Measurements from ENCODE around the gene SERF1B. TPM values are rescaled to one million over a fixed set of nuclear protein-coding genes. Genes with fewer than 3 reads are reported as not detected.
"Not testable (repeated sequence)": the region's sequence is repeated elsewhere in the genome, so short reads cannot be mapped to it uniquely, and the experiment has no call there.

The SERF1B gene
- 1 to 10 TPM; 6.0 to 9.0 TPM for total RNA-seq
- 10 to 100 TPM in 1 of 2 donors, 1 to 10 TPM in 1; 9.8 to 10.0 TPM for polyA plus RNA-seq

DNA sequence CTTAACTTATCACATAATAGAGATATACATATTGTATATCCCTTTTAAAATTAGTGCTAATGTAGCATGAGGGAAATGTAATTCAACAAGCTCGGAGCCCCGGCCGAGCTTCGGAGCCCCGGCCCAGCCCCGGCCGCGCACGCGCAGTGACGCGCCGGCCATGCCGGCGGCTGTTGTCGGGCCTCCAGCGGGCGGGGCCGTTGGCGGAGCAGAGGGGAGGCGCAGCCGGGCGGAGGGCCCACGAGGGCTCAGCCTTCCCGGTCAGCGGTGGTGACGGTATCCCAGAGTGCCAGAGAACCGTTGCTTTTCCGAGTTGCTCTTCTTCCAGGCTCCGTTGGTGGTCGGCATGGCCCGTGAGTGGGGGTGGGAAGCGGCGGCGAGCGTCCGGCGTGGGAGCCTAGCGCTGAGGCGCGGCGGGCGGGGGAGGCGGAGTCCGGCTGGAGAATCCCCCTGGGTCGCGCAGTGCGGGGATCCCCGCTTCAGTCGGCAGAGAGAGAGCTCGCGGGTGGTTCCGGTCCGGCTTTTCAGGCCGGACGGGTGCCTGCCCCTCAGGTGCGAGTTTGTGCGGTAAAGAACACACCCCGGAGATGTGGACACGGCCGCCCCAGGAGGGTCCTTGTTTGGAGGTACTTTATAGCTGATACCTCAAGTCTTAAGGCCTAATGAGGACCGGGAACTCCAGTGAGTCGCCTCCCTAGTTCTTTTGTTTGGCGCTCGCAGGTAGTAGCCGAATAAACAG, at the start of gene SERF1B:
Gene SERF1B (plus strand): TSS at position 146 of the 739 bp plus-strand sequence. CDS start 201 bp downstream, at position 347.
- not testable (repeated sequence) for H3K9ac ChIP-seq (ENCODE audit: low read depth in 1 of 2, low read length in 2 of 2); H3K27me3 ChIP-seq (ENCODE audit: control insufficient read depth in 4 of 4, insufficient read depth in 4 of 4, low read length in 3 of 4); H3K9me3 ChIP-seq (ENCODE audit: control insufficient read depth in 4 of 4, low read length in 3 of 4); H3K36me3 ChIP-seq (ENCODE audit: control insufficient read depth in 4 of 4, insufficient read depth in 3 of 4, low read depth in 1 of 4, low read length in 3 of 4); DNase-seq (ENCODE audit: low spot score); H3K4me3 ChIP-seq (ENCODE audit: low read depth in 1 of 3, low read length in 3 of 3); H3K27ac ChIP-seq (ENCODE audit: low read depth in 1 of 2, low read length in 2 of 2); H3K4me1 ChIP-seq (ENCODE audit: control insufficient read depth in 4 of 4, insufficient read depth in 4 of 4, low read length in 3 of 4)
- no CpG with 5 or more reads among the region's 66 CpGs for WGBS

DNA sequence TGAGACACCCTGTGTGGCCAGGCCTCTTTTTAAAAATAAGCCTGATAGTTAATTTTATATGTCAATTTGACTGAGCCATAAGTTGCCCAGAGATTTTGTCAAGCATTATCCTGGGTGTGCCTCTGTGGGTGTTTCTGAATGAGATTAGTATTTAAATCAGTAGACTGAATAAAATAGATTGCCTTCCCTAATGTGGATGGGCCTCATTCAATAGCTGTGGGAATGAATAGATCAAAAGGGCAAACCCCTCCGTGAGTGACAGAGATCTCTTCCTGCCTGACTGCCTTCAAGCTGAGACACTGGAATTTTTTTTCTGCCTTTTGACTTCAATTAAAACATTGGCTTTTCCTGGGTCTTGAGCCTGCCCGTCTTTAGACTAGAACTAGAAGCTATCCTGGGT, 33.3 kb upstream of the SERF1B start:
- DNase-seq (ENCODE audit: low spot score); H3K4me3 ChIP-seq (ENCODE audit: low read depth in 1 of 3, low read length in 3 of 3); H3K9me3 ChIP-seq (ENCODE audit: control insufficient read depth in 4 of 4, low read length in 3 of 4); H3K27me3 ChIP-seq (ENCODE audit: control insufficient read depth in 4 of 4, insufficient read depth in 4 of 4, low read length in 3 of 4); H3K4me1 ChIP-seq (ENCODE audit: control insufficient read depth in 4 of 4, insufficient read depth in 4 of 4, low read length in 3 of 4); H3K36me3 ChIP-seq (ENCODE audit: control insufficient read depth in 4 of 4, insufficient read depth in 3 of 4, low read depth in 1 of 4, low read length in 3 of 4); H3K27ac ChIP-seq (ENCODE audit: low read depth in 1 of 2, low read length in 2 of 2); H3K9ac ChIP-seq (ENCODE audit: low read depth in 1 of 2, low read length in 2 of 2): not testable (repeated sequence)
- WGBS = no CpG with 5 or more reads among the region's 2 CpGs

DNA sequence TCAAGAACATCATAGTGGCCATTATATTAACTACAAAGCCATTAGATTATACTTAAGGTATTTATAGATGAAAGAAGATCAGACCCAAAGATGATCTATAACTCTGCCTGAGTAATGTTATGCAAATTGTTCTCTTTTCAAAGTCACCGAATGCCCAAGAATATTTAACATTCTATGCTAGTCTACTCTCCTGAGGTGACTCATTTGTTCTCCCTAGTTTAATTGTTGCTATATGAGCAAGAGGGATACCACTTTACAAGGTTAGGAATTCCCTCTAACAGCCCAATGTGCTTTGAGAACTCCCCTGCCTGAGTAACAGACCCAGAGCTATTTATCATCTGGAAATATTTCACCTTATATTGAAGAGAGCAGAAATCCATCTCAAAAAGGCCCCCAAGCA, 29.5 kb upstream of the SERF1B start:
- not testable (repeated sequence) for H3K9me3 ChIP-seq (ENCODE audit: control insufficient read depth in 4 of 4, low read length in 3 of 4)

DNA sequence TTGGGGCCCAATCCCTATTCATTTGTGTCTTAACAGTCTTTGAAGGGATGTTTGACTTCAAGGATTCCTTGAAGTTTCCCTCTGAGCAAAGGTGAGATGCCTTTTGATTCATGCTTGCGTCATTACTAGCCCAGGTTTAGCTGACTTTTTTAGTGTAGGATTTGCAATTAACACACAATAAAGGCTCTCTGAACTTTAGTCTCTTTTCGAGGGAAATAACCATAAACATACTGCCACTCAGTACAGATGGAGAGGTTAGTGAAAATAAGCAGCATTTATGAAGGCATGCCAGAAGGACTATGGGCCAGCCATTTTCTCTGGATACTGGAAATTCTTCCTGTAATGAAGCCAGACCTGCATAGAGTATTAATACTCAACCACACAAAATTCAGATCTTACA, 4.4 kb upstream of the SERF1B start:
- not testable (repeated sequence) for H3K9me3 ChIP-seq (ENCODE audit: control insufficient read depth in 4 of 4, low read length in 3 of 4); H3K4me1 ChIP-seq (ENCODE audit: control insufficient read depth in 4 of 4, insufficient read depth in 4 of 4, low read length in 3 of 4)

More for the DNA sequence above, 29.5 kb upstream of the SERF1B start:
- DNase-seq (ENCODE audit: low spot score); H3K27me3 ChIP-seq (ENCODE audit: control insufficient read depth in 4 of 4, insufficient read depth in 4 of 4, low read length in 3 of 4); H3K36me3 ChIP-seq (ENCODE audit: control insufficient read depth in 4 of 4, insufficient read depth in 3 of 4, low read depth in 1 of 4, low read length in 3 of 4); H3K4me1 ChIP-seq (ENCODE audit: control insufficient read depth in 4 of 4, insufficient read depth in 4 of 4, low read length in 3 of 4); H3K27ac ChIP-seq (ENCODE audit: low read depth in 1 of 2, low read length in 2 of 2); H3K4me3 ChIP-seq (ENCODE audit: low read depth in 1 of 3, low read length in 3 of 3); H3K9ac ChIP-seq (ENCODE audit: low read depth in 1 of 2, low read length in 2 of 2): not testable (repeated sequence)
- no CpG with 5 or more reads among the region's 1 CpG for WGBS

DNA sequence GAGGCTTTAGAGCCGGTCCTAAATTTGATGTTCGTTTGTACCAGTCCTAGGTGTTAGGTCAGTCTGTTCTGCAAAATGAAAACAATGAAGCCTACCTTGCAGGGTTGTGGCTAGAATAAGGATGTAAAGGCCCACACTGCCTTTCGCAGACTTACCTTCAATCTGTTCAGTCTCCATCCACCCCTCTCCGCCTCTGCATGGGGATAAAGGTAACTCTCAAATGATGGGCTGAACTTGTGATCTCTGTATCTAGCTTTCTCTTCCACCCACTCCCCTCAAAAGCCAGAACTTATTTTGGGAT, 744 bp downstream of the SERF1B start:
- DNase-seq (ENCODE audit: low spot score); H3K4me1 ChIP-seq (ENCODE audit: control insufficient read depth in 4 of 4, insufficient read depth in 4 of 4, low read length in 3 of 4); H3K36me3 ChIP-seq (ENCODE audit: control insufficient read depth in 4 of 4, insufficient read depth in 3 of 4, low read depth in 1 of 4, low read length in 3 of 4); H3K9me3 ChIP-seq (ENCODE audit: control insufficient read depth in 4 of 4, low read length in 3 of 4); H3K4me3 ChIP-seq (ENCODE audit: low read depth in 1 of 3, low read length in 3 of 3); H3K27me3 ChIP-seq (ENCODE audit: control insufficient read depth in 4 of 4, insufficient read depth in 4 of 4, low read length in 3 of 4); H3K9ac ChIP-seq (ENCODE audit: low read depth in 1 of 2, low read length in 2 of 2); H3K27ac ChIP-seq (ENCODE audit: low read depth in 1 of 2, low read length in 2 of 2): not testable (repeated sequence)
- no CpG with 5 or more reads among the region's 4 CpGs for WGBS

More for the DNA sequence above, 4.4 kb upstream of the SERF1B start:
- not testable (repeated sequence) for H3K36me3 ChIP-seq (ENCODE audit: control insufficient read depth in 4 of 4, insufficient read depth in 3 of 4, low read depth in 1 of 4, low read length in 3 of 4); H3K27ac ChIP-seq (ENCODE audit: low read depth in 1 of 2, low read length in 2 of 2); DNase-seq (ENCODE audit: low spot score); H3K9ac ChIP-seq (ENCODE audit: low read depth in 1 of 2, low read length in 2 of 2); H3K4me3 ChIP-seq (ENCODE audit: low read depth in 1 of 3, low read length in 3 of 3); H3K27me3 ChIP-seq (ENCODE audit: control insufficient read depth in 4 of 4, insufficient read depth in 4 of 4, low read length in 3 of 4)
- WGBS = no CpG with 5 or more reads among the region's 2 CpGs

DNA sequence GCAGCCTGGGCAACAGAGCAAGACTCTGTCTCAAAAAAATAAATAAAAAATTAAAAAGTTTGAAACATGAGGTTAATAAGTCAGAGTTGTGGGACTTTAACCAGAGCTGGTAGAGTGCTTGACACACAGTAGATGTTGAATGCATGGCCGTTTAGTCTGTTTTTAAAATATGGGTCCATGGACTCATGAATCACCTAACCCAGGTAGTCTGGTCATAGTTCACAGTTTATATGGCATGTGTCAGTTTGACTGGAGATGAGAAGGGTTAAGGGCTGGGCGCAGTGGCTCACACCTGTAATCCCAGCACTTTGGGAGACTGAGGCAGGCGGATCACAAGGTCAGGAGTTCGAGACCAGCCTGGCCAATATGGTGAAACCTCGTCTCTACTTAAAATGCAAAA, 6.2 kb downstream of the SERF1B start:
- DNase-seq (ENCODE audit: low spot score); H3K27me3 ChIP-seq (ENCODE audit: control insufficient read depth in 4 of 4, insufficient read depth in 4 of 4, low read length in 3 of 4); H3K27ac ChIP-seq (ENCODE audit: low read depth in 1 of 2, low read length in 2 of 2); H3K4me3 ChIP-seq (ENCODE audit: low read depth in 1 of 3, low read length in 3 of 3); H3K9me3 ChIP-seq (ENCODE audit: control insufficient read depth in 4 of 4, low read length in 3 of 4); H3K4me1 ChIP-seq (ENCODE audit: control insufficient read depth in 4 of 4, insufficient read depth in 4 of 4, low read length in 3 of 4); H3K36me3 ChIP-seq (ENCODE audit: control insufficient read depth in 4 of 4, insufficient read depth in 3 of 4, low read depth in 1 of 4, low read length in 3 of 4); H3K9ac ChIP-seq (ENCODE audit: low read depth in 1 of 2, low read length in 2 of 2): not testable (repeated sequence)
- WGBS = no CpG with 5 or more reads among the region's 5 CpGs

DNA sequence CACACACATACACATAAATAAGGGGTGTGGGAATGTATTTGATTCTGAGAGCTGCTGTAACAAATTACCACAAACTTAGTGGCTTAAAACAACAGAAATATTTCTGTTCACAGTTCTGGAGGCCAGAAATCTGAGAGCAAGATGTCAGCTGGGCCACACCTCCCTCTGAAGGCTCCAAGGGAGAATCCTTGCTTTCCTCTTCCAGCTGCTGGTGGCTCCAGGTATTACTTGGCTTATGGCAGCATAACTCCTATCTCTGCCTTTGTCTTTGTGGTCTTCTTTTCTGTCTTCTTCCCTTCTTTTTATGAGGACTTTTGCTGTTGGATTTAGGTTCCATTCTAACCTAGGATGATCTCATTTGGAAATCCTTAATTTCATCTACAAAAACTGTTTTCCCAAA, 16.4 kb downstream of the SERF1B start:
- H3K36me3 ChIP-seq (ENCODE audit: control insufficient read depth in 4 of 4, insufficient read depth in 3 of 4, low read depth in 1 of 4, low read length in 3 of 4); H3K9me3 ChIP-seq (ENCODE audit: control insufficient read depth in 4 of 4, low read length in 3 of 4); H3K4me1 ChIP-seq (ENCODE audit: control insufficient read depth in 4 of 4, insufficient read depth in 4 of 4, low read length in 3 of 4); H3K9ac ChIP-seq (ENCODE audit: low read depth in 1 of 2, low read length in 2 of 2); H3K27me3 ChIP-seq (ENCODE audit: control insufficient read depth in 4 of 4, insufficient read depth in 4 of 4, low read length in 3 of 4); DNase-seq (ENCODE audit: low spot score); H3K4me3 ChIP-seq (ENCODE audit: low read depth in 1 of 3, low read length in 3 of 3); H3K27ac ChIP-seq (ENCODE audit: low read depth in 1 of 2, low read length in 2 of 2): not testable (repeated sequence)

DNA sequence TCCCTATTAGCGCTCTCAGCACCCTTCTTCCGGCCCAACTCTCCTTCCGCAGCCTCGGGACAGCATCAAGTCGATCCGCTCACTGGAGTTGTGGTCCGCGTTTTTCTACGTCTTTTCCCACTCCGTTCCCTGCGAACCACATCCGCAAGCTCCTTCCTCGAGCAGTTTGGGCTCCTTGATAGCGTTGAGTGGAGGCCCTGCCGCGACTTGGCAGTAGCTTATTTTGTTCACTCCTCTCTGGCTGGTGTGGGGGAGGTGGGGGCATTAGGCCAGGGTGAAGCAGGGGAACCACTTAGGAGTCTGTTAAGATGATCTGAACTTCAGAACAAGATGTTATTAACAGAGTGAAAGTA, 24.7 kb downstream of the SERF1B start:
- DNase-seq (ENCODE audit: low spot score); H3K4me1 ChIP-seq (ENCODE audit: control insufficient read depth in 4 of 4, insufficient read depth in 4 of 4, low read length in 3 of 4); H3K9me3 ChIP-seq (ENCODE audit: control insufficient read depth in 4 of 4, low read length in 3 of 4); H3K27me3 ChIP-seq (ENCODE audit: control insufficient read depth in 4 of 4, insufficient read depth in 4 of 4, low read length in 3 of 4); H3K9ac ChIP-seq (ENCODE audit: low read depth in 1 of 2, low read length in 2 of 2); H3K36me3 ChIP-seq (ENCODE audit: control insufficient read depth in 4 of 4, insufficient read depth in 3 of 4, low read depth in 1 of 4, low read length in 3 of 4); H3K27ac ChIP-seq (ENCODE audit: low read depth in 1 of 2, low read length in 2 of 2); H3K4me3 ChIP-seq (ENCODE audit: low read depth in 1 of 3, low read length in 3 of 3): not testable (repeated sequence)
- WGBS = no CpG with 5 or more reads among the region's 16 CpGs
